Neural cell (in vitro differentiated cells): ENCODE results near the gene TNFSF12. TPM values are rescaled to one million over a fixed set of nuclear protein-coding genes. Genes with fewer than 3 reads are reported as not detected.

Experiments
- H2AFZ ChIP-seq: fragments of 200-600, 300-800 bp; sonication (generic), shearing (Covaris generic); 2 replicates; pipeline ENCODE4 v1.6.0; 2014; ENCODE audit warnings: low read depth, mild to moderate bottlenecking, antibody characterized with exemption, low read length, moderate library complexity
- H3F3A ChIP-seq: fragments of 200-600 bp; shearing (Covaris generic); 2 replicates; pipeline ENCODE4 v1.6.1; 2016; ENCODE audit warnings: mild to moderate bottlenecking, moderate library complexity, mixed read lengths, antibody characterized with exemption, low read length; ENCODE audit not compliant: insufficient read depth, poor library complexity, severe bottlenecking
- H3K27ac ChIP-seq: fragments of 200-600, 300-800 bp; sonication (generic), shearing (Covaris generic); 2 replicates; pipeline ENCODE4 v1.5.1; 2014; ENCODE audit warnings: mild to moderate bottlenecking, low read length, moderate library complexity
- H3K27me3 ChIP-seq: fragments of 300-800, 200-600 bp; sonication (generic), shearing (Covaris generic); 2 replicates; pipeline ENCODE4 v1.6.0; 2014; ENCODE audit warnings: mild to moderate bottlenecking, low read depth, low read length, moderate library complexity; ENCODE audit not compliant: insufficient read depth
- H3K36me3 ChIP-seq: fragments of 300-800, 200-600 bp; sonication (generic), shearing (Covaris generic); 2 replicates; pipeline ENCODE4 v1.5.1; 2014; ENCODE audit warnings: mild to moderate bottlenecking, antibody characterized with exemption, low read length, moderate library complexity; ENCODE audit not compliant: insufficient read depth
- H3K4me2 ChIP-seq: fragments of 300-800, 200-600 bp; sonication (generic), shearing (Covaris generic); 2 replicates; pipeline ENCODE4 v1.6.0; 2014; ENCODE audit warnings: mild to moderate bottlenecking, low read length
- H3K4me3 ChIP-seq: fragments of 300-800, 200-600 bp; sonication (generic), shearing (Covaris generic); 2 replicates; pipeline ENCODE4 v1.5.1; 2014; ENCODE audit warnings: mild to moderate bottlenecking, low read length, moderate library complexity
- H3K79me2 ChIP-seq: fragments of 200-600 bp; shearing (Covaris generic); replicated peaks from 2 replicates; pipeline ENCODE4 v1.6.0; 2014; ENCODE audit warnings: mild to moderate bottlenecking, low read length, moderate library complexity; ENCODE audit not compliant: insufficient read depth
- H3K9ac ChIP-seq: fragments of 300-800, 200-600 bp; sonication (generic), shearing (Covaris generic); 2 replicates; pipeline ENCODE4 v1.6.1; 2016; ENCODE audit warnings: mild to moderate bottlenecking, low read length, mixed read lengths
- H3K9me2 ChIP-seq: fragments of 200-600 bp; shearing (Covaris generic); 2 replicates; pipeline ENCODE4 v1.6.1; 2016; ENCODE audit warnings: mild to moderate bottlenecking, low read length, mixed read lengths; ENCODE audit not compliant: insufficient read depth
- H3K9me3 ChIP-seq: fragments of 200-600, 300-800 bp; sonication (generic), shearing (Covaris generic); 2 replicates; pipeline ENCODE4 v1.6.1; 2016; ENCODE audit warnings: mild to moderate bottlenecking, mixed run types, low read length, moderate library complexity, mixed read lengths
- H4K20me1 ChIP-seq: fragments of 200-600 bp; shearing (Covaris generic); 2 replicates; pipeline ENCODE4 v1.6.1; 2016; ENCODE audit warnings: mild to moderate bottlenecking, mixed run types; ENCODE audit not compliant: insufficient read depth
- CTCF ChIP-seq: fragments of 450-650 bp; IDR thresholded peaks from 2 replicates; pipeline ENCODE4 v1.5.1; 2014; ENCODE audit warnings: antibody characterized with exemption, mild to moderate bottlenecking, moderate library complexity; ENCODE audit not compliant: poor library complexity, severe bottlenecking
- EP300 ChIP-seq: fragments of 450-650 bp; conservative IDR thresholded peaks from 2 replicates; pipeline ENCODE4 v1.6.1; 2014; ENCODE audit warnings: antibody characterized with exemption, mild to moderate bottlenecking, moderate library complexity; ENCODE audit not compliant: poor library complexity, severe bottlenecking
- EZH2 ChIP-seq: fragments of 200-600, 300-800 bp; shearing (Covaris generic), sonication (generic); IDR thresholded peaks from 2 replicates; pipeline ENCODE4 v1.6.1; 2014; ENCODE audit warnings: antibody characterized with exemption, low read length, borderline replicate concordance, mild to moderate bottlenecking; ENCODE audit not compliant: insufficient read depth, poor library complexity, severe bottlenecking
- MXI1 ChIP-seq: fragments of 450-650 bp; conservative IDR thresholded peaks from 2 replicates; pipeline ENCODE4 v1.6.1; 2014; ENCODE audit warnings: antibody characterized with exemption, mild to moderate bottlenecking; ENCODE audit not compliant: poor library complexity, severe bottlenecking
- POLR2AphosphoS5 ChIP-seq: IDR thresholded peaks from 2 replicates; pipeline ENCODE4 v1.6.1; 2012
- RAD21 ChIP-seq: fragments of 450-650 bp; conservative IDR thresholded peaks from 2 replicates; pipeline ENCODE4 v1.6.1; 2014; ENCODE audit warnings: antibody characterized with exemption, mild to moderate bottlenecking, moderate library complexity
- REST ChIP-seq: IDR thresholded peaks from 2 replicates; pipeline ENCODE4 v1.6.1; 2012; ENCODE audit warnings: borderline replicate concordance
- SMC3 ChIP-seq: fragments of 450-650 bp; conservative IDR thresholded peaks from 2 replicates; pipeline ENCODE4 v1.6.1; 2014; ENCODE audit warnings: antibody characterized with exemption, mild to moderate bottlenecking, moderate library complexity; ENCODE audit not compliant: poor library complexity
- TAF1 ChIP-seq: IDR thresholded peaks from 2 replicates; pipeline ENCODE4 v1.6.1; 2012; ENCODE audit warnings: low read depth
- polyA plus RNA-seq: library from polyadenylated mRNA; depleted of rRNA; stranded (reverse); fragments of >200 nt; gene quantifications from 2 replicates; pipeline ENCODE4 v1.2.3, GENCODE V29; 2014

The TNFSF12 gene
- polyA plus RNA-seq, 1 donor from 2014 or later = not detected

- H3K4me2 ChIP-seq = no peak overlapping the region
- TF ChIP-seq EP300 (no peak), SMC3 (no peak), TAF1 (no peak), EZH2 (no peak), RAD21 (no peak)
- no peaks in the 10 kb centered on the region for H3K9me2 ChIP-seq
- no peaks in the 10 kb centered on the region for H3K36me3 ChIP-seq
- peak overlapping the region; percentile 78 for H3K9ac ChIP-seq
- no peak overlapping the region for H2AFZ ChIP-seq
- H3K4me3 ChIP-seq = peak overlapping the region; percentile 69
- no peaks in the 10 kb centered on the region for H3F3A ChIP-seq
- H3K27me3 ChIP-seq = no peaks in the 10 kb centered on the region
- H3K79me2 ChIP-seq = no peaks in the 10 kb centered on the region
- H4K20me1 ChIP-seq = no peaks in the 10 kb centered on the region
- peak overlapping the region; percentile 90 for H3K27ac ChIP-seq
- no peaks in the 10 kb centered on the region for H3K9me3 ChIP-seq
Observed at GRCh38 chr17:7582396-7583252, 33.8 kb downstream of the TNFSF12 start.

- Histone ChIP-seq H3K9me2 (no peaks in the 10 kb centered on the region), H3K27me3 (no peaks in the 10 kb centered on the region), H3K27ac (peak within 1 kb of the TSS; percentile 90), H2AFZ (peak within 1 kb of the TSS; percentile 7), H3K9ac (peak within 1 kb of the TSS; percentile 78), H3K4me2 (peak within 1 kb of the TSS; percentile 52), H3K36me3 (no peaks in the 10 kb centered on the region), H3K4me3 (peak within 1 kb of the TSS; percentile 69), H4K20me1 (no peaks in the 10 kb centered on the region), H3K79me2 (no peaks in the 10 kb centered on the region), H3F3A (no peaks in the 10 kb centered on the region), H3K9me3 (no peaks in the 10 kb centered on the region)
- no peak for TF ChIP-seq EP300
- peak; percentile 95 for TF ChIP-seq TAF1
- TF ChIP-seq EZH2 = no peak
- peak; percentile 98 for TF ChIP-seq MXI1
- TF ChIP-seq POLR2AphosphoS5 = peak; percentile 79
- TF ChIP-seq SMC3 = no peak
- no peak for TF ChIP-seq RAD21
- TF ChIP-seq REST = peak; percentile 94
- peak; percentile 12 for TF ChIP-seq CTCF
Observed at GRCh38 chr17:7583253-7584109, 34.6 kb downstream of the TNFSF12 start, which contains the start of gene MPDU1. Gene MPDU1 (plus strand): TSS chr17:7583852. CDS start chr17:7583863, 11 bp downstream.
